ENCODE measurements around the gene GP1BA. TPM values are rescaled to one million over a fixed set of nuclear protein-coding genes. Genes with fewer than 3 reads are reported as not detected.
A peak's percentile ranks its signal among the peaks of the same experiment; 100 is the strongest.

Gene GP1BA
- total and polyA plus RNA-seq, 11 donors: 0.06 to 0.35 (median 0.20) TPM; not detected in 6

DNA sequence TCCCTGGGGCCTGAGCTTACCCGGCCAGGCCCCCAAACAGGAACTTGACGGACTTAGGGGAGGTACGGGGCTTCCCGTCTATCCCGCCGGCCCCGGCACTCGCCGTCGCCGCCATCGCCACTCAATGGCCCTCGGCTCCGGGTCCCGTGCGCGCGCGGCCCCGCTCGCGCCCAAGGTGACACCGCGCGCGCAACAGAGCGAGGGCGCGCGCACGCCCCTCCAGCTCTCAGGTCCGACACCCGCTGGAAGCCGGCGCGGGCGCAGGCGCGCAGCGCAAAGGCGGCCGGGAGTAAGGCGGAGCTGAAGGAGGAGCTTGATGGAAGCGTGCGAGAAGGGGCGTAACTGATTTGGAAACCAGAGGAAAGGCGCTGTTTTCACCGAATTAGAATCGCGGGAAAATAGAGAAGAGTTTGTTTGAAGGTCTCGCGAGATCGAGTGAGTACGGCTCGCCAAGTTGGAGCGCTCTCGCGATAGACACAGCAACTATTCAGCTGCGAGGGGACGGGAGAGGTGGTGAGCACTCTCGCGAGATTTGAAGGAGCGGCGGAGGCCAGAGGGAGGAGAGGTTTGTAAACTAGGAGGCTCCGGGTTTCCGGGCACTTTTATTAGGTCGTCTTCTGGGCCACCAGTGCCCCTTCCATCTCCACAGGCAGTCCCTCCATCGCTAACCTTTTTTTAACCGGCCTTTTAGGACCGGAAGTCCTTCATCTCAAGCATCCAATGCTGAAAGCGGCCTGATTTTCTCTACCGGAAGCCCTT, 7.9 kb downstream of the GP1BA start, which contains the start of the genes RNF167 and SLC25A11:
Gene RNF167 (plus strand): TSS at position 473 of the 759 bp plus-strand sequence. CDS start 642 bp downstream, outside the sequence.
Gene SLC25A11 (minus strand): TSS at position 251 of the 759 bp plus-strand sequence. CDS start 136 bp downstream, at position 115.
- intact Hi-C loops (cut with DNase I): loop anchor here in 8 of 10 donors (1.0 to 10.0 kb wide), 9 partner anchors 8 to 57 kb away; partner anchors contain the start of genes INCA1 (in 5 of the 8), KIF1C (in 5 of the 8), CAMTA2 (in 3 of the 8) and PFN1 (in 2 of the 8)
- WGBS, 4 donors: 0% methylated on average over 48 to 72 of the region's 72 CpGs
- peak in 1 of 2 donors; percentile 86 for TF ChIP-seq POLR2A (IDR thresholded peaks at IDR 0.05)
- TF ChIP-seq, protein P1, sequence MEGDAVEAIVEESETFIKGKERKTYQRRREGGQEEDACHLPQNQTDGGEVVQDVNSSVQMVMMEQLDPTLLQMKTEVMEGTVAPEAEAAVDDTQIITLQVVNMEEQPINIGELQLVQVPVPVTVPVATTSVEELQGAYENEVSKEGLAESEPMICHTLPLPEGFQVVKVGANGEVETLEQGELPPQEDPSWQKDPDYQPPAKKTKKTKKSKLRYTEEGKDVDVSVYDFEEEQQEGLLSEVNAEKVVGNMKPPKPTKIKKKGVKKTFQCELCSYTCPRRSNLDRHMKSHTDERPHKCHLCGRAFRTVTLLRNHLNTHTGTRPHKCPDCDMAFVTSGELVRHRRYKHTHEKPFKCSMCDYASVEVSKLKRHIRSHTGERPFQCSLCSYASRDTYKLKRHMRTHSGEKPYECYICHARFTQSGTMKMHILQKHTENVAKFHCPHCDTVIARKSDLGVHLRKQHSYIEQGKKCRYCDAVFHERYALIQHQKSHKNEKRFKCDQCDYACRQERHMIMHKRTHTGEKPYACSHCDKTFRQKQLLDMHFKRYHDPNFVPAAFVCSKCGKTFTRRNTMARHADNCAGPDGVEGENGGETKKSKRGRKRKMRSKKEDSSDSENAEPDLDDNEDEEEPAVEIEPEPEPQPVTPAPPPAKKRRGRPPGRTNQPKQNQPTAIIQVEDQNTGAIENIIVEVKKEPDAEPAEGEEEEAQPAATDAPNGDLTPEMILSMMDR (IDR thresholded peaks at IDR 0.05): peak in 2 of 12 donors; percentile 6 to 10
- peaks cover 0 to 68% (median 53%) of the 10 kb centered on the region in 9 donors for H3K36me3 ChIP-seq
- no peaks in the 10 kb centered on the region for H3K9me3 ChIP-seq
- peak; percentile 91 to 95 (median 94) for ATAC-seq
- DNase-seq: peak; percentile 94 to 97 (median 95)
- peak within 1 kb of the TSS; percentile 76 to 98 (median 88) for H3K4me3 ChIP-seq
- peaks cover 11 to 56% (median 33%) of the 10 kb centered on the region in 12 donors for H3K4me1 ChIP-seq
- peak within 1 kb of the TSS; percentile 91 to 100 (median 97) for H3K27ac ChIP-seq
- H3K27me3 ChIP-seq: no peaks in the 10 kb centered on the region

- Histone ChIP-seq H3K9me3 (no peaks in the 10 kb centered on the region), H3K36me3 (peaks cover 0 to 71% (median 61%) of the 10 kb centered on the region in 9 donors), H3K27me3 (no peaks in the 10 kb centered on the region), H3K4me3 (peak overlapping the region; percentile 76 to 98 (median 88)), H3K4me1 (peaks cover 18 to 64% (median 41%) of the 10 kb centered on the region in 12 donors), H3K27ac (peak overlapping the region; percentile 91 to 100 (median 97))
- intact Hi-C loops (cut with DNase I): loop anchor here in 4 of 10 donors (1.0 to 5.0 kb wide), 5 partner anchors 8 to 57 kb away; partner anchors contain the start of genes INCA1 (in 4 of the 4), KIF1C (in 4 of the 4), PFN1 (in 2 of the 4) and SPAG7 (in 1 of the 4)
- 1% methylated on average over 29 of the region's 29 CpGs for WGBS, 4 donors
- peak; percentile 60 to 86 (median 79) for ATAC-seq
- TF ChIP-seq, protein P1 (IDR thresholded peaks at IDR 0.05): no peak
- TF ChIP-seq POLR2A (IDR thresholded peaks at IDR 0.05): no peak
- DNase-seq: peak in 3 of 5 donors; percentile 82 to 85 (median 83)
Measured at GRCh38 chr17:4940555-4941318, 8.7 kb downstream of the GP1BA start.

DNA sequence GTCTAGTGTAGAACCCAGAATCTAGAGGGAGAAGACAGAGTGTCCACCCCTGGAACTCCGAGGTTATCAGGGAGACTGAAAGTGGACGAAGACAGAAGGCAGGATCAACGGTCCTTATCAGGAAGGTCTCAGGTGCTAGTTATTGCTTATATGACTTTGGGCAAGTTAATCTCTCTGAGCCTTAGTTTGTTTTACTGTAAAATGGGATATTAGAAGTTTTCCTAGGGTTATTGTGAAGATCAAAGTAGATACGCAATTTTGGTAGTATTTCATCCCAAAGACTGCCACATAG, 9.2 kb downstream of the GP1BA start:
- Histone ChIP-seq H3K27ac (peak overlapping the region in 10 of 12 donors; percentile 91 to 99 (median 97)), H3K27me3 (no peaks in the 10 kb centered on the region), H3K36me3 (peaks cover 0 to 71% (median 64%) of the 10 kb centered on the region in 9 donors), H3K9me3 (no peaks in the 10 kb centered on the region), H3K4me1 (peaks cover 19 to 69% (median 46%) of the 10 kb centered on the region in 12 donors), H3K4me3 (peak overlapping the region; percentile 76 to 98 (median 88))
- TF ChIP-seq, protein P1 (IDR thresholded peaks at IDR 0.05): no peak
- TF ChIP-seq POLR2A (IDR thresholded peaks at IDR 0.05): no peak
- intact Hi-C loops (cut with DNase I): loop anchor here in 2 of 10 donors (5.0 kb wide), 2 partner anchors 34 to 56 kb away; partner anchors contain the start of genes INCA1 (in 1 of the 2) and KIF1C (in 1 of the 2)
- WGBS, 4 donors: 41 to 53% (median 50%) methylated on average over 4 of the region's 4 CpGs
- DNase-seq: no peak
- ATAC-seq: no peak
